Lower lobe of right lung (tissue), 2 donors: ENCODE data around the gene SLC5A10. TPM values are rescaled to one million over a fixed set of nuclear protein-coding genes. Genes with fewer than 3 reads are reported as not detected.

ENCODE experiments used
- ATAC-seq, 2 donors: fragments of 200-7000 bp; cut with Tn5 transposase; one replicate each; pipeline ENCODE4 v1.9.1; 2020 to 2022; ENCODE audit warnings: mild to moderate bottlenecking in 2 of 2, moderate library complexity in 2 of 2
- DNase-seq: peaks from one replicate; pipeline ENCODE4 v3.0.0-alpha.2; 2020
- H3K27ac ChIP-seq: fragments of 200-600 bp; one replicate; pipeline ENCODE4 v1.8.0; 2022
- H3K27me3 ChIP-seq: fragments of 200-600 bp; one replicate; pipeline ENCODE4 v1.8.0; 2022; ENCODE audit warnings: low read depth
- H3K36me3 ChIP-seq: fragments of 200-600 bp; one replicate; pipeline ENCODE4 v1.8.0; 2022; ENCODE audit warnings: mild to moderate bottlenecking
- H3K4me1 ChIP-seq: fragments of 200-600 bp; one replicate; pipeline ENCODE4 v1.8.0; 2022
- H3K4me3 ChIP-seq: fragments of 200-600 bp; one replicate; pipeline ENCODE4 v1.8.0; 2022; ENCODE audit warnings: mild to moderate bottlenecking
- H3K9me3 ChIP-seq: fragments of 200-600 bp; one replicate; pipeline ENCODE4 v1.8.0; 2022
- CTCF ChIP-seq: fragments of 200-600 bp; IDR thresholded peaks from one replicate; pipeline ENCODE4 v1.8.0; 2022; ENCODE audit warnings: antibody characterized with exemption, mild to moderate bottlenecking
- intact Hi-C: fragments of 100-400 bp; cut with DNase I; formaldehyde crosslinking; loops from one replicate; pipeline ENCODE4 v1.11.0; 2022
- total RNA-seq: library from RNA; stranded (reverse); fragmentation: NEBNext Ultra II Directional; extraction: Animal tissue kit (Norgen Biotek cat#: 25700); gene quantifications from one replicate; pipeline ENCODE4 v1.2.1, GENCODE V29; 2021
- donor health status: DM: no; HTN: yes; CAD: no; lungs with severe emphysema.

SLC5A10 gene
- total RNA-seq, 1 donor from 2014 or later, result not detected

DNA sequence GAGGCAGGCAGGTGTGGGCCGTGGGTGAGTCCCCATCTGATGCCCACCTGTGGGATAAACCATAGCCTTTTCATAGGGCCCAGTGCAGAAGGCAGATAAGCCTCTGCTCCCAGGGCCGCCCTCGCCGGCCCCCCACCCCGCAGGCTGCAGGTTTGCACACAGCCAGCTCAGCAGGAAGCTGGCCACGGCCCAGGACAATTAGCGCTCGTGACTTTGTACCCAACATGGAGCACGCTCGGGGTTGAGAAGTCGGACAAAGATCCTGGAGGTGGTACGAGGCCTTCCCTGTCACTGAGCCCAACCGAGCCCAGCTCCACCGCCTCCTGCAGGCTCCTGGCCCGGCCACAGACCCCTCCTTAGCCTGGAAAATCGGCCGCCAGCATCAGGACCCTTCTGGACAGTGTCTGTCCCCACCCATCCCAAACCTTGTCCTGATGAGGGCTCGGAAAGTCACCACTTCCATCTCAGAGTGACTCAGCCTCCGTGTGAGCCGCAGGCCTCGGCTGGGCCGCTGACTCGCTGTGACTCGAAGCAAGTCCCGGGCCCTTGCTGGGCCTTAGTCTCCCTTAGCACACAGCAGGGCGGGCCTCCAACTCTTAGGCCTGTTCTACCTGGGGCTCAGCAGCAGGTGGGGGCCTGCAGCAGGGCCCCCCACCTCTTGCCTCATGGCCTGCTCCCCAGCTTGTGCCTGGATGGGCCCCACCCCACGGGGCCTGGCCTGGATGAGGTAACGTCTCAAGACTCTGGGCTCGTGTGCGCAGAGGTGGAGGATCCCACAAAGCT, 29.9 kb downstream of the SLC5A10 start:
- DNase-seq (no peak), ATAC-seq (no peak)
- Histone ChIP-seq H3K9me3 (no peaks in the 10 kb centered on the region), H3K27me3 (no peaks in the 10 kb centered on the region), H3K27ac (no peak overlapping the region), H3K36me3 (peaks cover 20% of the 10 kb centered on the region), H3K4me1 (no peaks in the 10 kb centered on the region), H3K4me3 (no peak overlapping the region)
- TF ChIP-seq CTCF, result no peak
- intact Hi-C loops, result no loop called here

GRCh38 chr17:18984273-18985114, 32.5 kb downstream of the SLC5A10 start:
- no peaks in the 10 kb centered on the region for H3K27me3 ChIP-seq
- peaks cover 6% of the 10 kb centered on the region for H3K4me1 ChIP-seq
- H3K36me3 ChIP-seq, result peaks cover 2% of the 10 kb centered on the region
- intact Hi-C loops, result no loop called here
- DNase-seq (no peak), ATAC-seq (no peak)
- H3K9me3 ChIP-seq, result no peaks in the 10 kb centered on the region
- no peak for TF ChIP-seq CTCF
- H3K4me3 ChIP-seq, result no peak overlapping the region
- H3K27ac ChIP-seq, result no peak overlapping the region

DNA sequence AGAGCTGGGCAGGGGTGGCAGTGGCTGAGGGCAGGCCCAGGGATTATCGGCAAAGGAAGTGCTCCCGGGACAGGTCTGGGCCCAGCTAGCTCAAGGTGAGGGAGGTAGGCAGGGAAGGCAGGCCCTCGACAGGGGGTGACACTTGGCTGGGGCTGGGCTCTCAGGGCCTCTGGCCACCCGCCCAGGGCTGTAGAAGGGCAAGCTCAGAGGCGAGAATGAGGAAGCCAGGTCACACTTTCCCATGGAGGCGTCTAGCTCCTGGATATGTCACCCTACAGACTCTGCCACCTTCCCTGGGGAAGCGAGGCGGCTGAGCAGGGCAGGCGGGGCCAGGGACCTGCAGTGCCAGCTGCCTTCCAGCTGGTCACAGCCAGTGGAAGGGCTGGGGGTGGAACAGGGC, 33.5 kb downstream of the SLC5A10 start:
- intact Hi-C loops, result no loop called here
- no peak overlapping the region for H3K4me3 ChIP-seq
- peaks cover 6% of the 10 kb centered on the region for H3K4me1 ChIP-seq
- ATAC-seq, result no peak
- H3K36me3 ChIP-seq, result peaks cover 2% of the 10 kb centered on the region
- H3K9me3 ChIP-seq, result no peaks in the 10 kb centered on the region
- no peaks in the 10 kb centered on the region for H3K27me3 ChIP-seq
- TF ChIP-seq CTCF, result no peak
- no peak for DNase-seq
- no peak overlapping the region for H3K27ac ChIP-seq

DNA sequence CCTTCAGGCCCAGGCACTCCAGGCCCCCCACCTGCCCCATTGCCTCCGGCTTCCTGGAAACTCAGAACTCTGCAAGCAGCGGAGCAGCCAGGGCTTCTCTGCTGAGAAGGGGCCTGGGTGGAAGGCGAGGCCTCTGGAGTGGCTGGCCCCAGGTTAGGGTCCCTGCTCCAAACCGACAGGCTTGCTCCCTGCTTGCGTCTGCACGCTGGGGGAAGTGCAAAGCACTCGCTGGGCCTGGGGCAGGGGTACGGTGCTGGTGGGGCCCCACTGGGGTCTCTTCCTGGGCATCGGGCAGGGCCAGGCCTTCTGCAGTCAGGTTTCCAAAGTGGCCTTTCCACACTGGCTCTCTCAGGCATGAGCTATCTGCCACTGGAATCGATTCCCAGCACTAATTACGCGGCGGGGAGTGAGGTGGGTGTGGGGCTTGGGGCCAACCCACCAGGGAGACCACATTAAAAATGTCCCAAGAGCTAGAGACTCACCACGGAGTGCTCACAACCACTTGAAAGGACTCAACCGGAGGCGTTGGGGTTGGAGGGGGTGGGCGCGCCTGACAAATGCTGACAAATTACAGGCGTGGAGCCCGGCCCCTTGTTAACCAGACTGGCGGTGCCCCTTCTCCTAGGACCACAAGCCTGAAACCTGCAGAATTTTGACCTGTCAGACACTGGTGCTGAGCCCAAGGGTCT, 34.7 kb downstream of the SLC5A10 start:
- Histone ChIP-seq H3K27me3 (no peaks in the 10 kb centered on the region), H3K27ac (no peak overlapping the region), H3K9me3 (no peaks in the 10 kb centered on the region), H3K4me3 (no peak overlapping the region), H3K36me3 (peaks cover 2% of the 10 kb centered on the region), H3K4me1 (peaks cover 6% of the 10 kb centered on the region)
- ATAC-seq, result no peak
- no peak for DNase-seq
- no peak for TF ChIP-seq CTCF
- intact Hi-C loops, result no loop called here

- no peak for TF ChIP-seq CTCF
Observed at GRCh38 chr17:18987230-18987610, 35.3 kb downstream of the SLC5A10 start.

More at GRCh38 chr17:18987230-18987610, 35.3 kb downstream of the SLC5A10 start:
- H3K36me3 ChIP-seq, result peaks cover 2% of the 10 kb centered on the region
- no peak overlapping the region for H3K27ac ChIP-seq
- ATAC-seq (no peak), DNase-seq (no peak)
- H3K4me1 ChIP-seq, result peaks cover 8% of the 10 kb centered on the region
- H3K4me3 ChIP-seq, result no peak overlapping the region
- H3K27me3 ChIP-seq, result no peaks in the 10 kb centered on the region
- intact Hi-C loops, result no loop called here
- no peaks in the 10 kb centered on the region for H3K9me3 ChIP-seq
